ENCODE results near the gene AFG1L.
A peak's percentile ranks its signal among the peaks of the same experiment; 100 is the strongest.
"Not testable (repeated sequence)": the region's sequence is repeated elsewhere in the genome, so short reads cannot be mapped to it uniquely, and the experiment has no call there.

The AFG1L gene

GRCh38 chr6:108294727-108295625, at the start of gene AFG1L:
TSS of gene AFG1L (plus strand) at chr6:108295054. CDS start at chr6:108295080, 26 bp downstream.
- DNase-seq: peak; percentile 83

GRCh38 chr6:108245095-108245494, 49.8 kb upstream of the AFG1L start:
- DNase-seq: not testable (repeated sequence)

GRCh38 chr6:108247965-108248536, 46.8 kb upstream of the AFG1L start:
- no peak for DNase-seq

GRCh38 chr6:108250240-108250866, 44.5 kb upstream of the AFG1L start:
- DNase-seq: no peak

- no peak for DNase-seq
Observed at GRCh38 chr6:108251252-108251651, 43.6 kb upstream of the AFG1L start.

GRCh38 chr6:108252055-108252454, 42.8 kb upstream of the AFG1L start:
- no peak for DNase-seq

GRCh38 chr6:108253241-108253640, 41.6 kb upstream of the AFG1L start:
- DNase-seq: no peak

- DNase-seq: no peak
Observed at GRCh38 chr6:108254433-108255410, 40.1 kb upstream of the AFG1L start.

GRCh38 chr6:108260126-108260808, 34.6 kb upstream of the AFG1L start:
- peak; percentile 42 for DNase-seq

- DNase-seq: peak; percentile 95
Observed at GRCh38 chr6:108260809-108261569, 33.9 kb upstream of the AFG1L start, which contains the start of gene SNX3. TSS of gene SNX3 (minus strand) at chr6:108261040. CDS start at chr6:108260921, 119 bp downstream.

- no peak for DNase-seq
Observed at GRCh38 chr6:108263371-108263770, 31.5 kb upstream of the AFG1L start.

GRCh38 chr6:108268845-108269244, 26.0 kb upstream of the AFG1L start:
- DNase-seq: no peak

- not testable (repeated sequence) for DNase-seq
Observed at GRCh38 chr6:108269955-108270354, 24.9 kb upstream of the AFG1L start.

- no peak for DNase-seq
Observed at GRCh38 chr6:108274546-108274945, 20.3 kb upstream of the AFG1L start.

- DNase-seq: no peak
Observed at GRCh38 chr6:108275976-108276375, 18.9 kb upstream of the AFG1L start.

GRCh38 chr6:108277295-108277694, 17.6 kb upstream of the AFG1L start:
- DNase-seq: no peak

- no peak for DNase-seq
Observed at GRCh38 chr6:108277831-108278230, 17.0 kb upstream of the AFG1L start.

GRCh38 chr6:108285381-108285780, 9.5 kb upstream of the AFG1L start:
- DNase-seq: no peak

GRCh38 chr6:108286366-108286765, 8.5 kb upstream of the AFG1L start:
- no peak for DNase-seq

GRCh38 chr6:108287373-108287772, 7.5 kb upstream of the AFG1L start:
- no peak for DNase-seq

GRCh38 chr6:108288742-108289141, 6.1 kb upstream of the AFG1L start:
- no peak for DNase-seq

Data from CD4-positive, alpha-beta T cell treated with Interferon gamma for 1 hour (primary cell).